22Rv1 (cell line): ENCODE measurements around the gene LBHD2.

Experiments
- H3K27ac ChIP-seq: fragments of 450-650 bp; 2 replicates; pipeline ENCODE4 v1.5.1; 2017
- CTCF ChIP-seq: fragments of 450-650 bp; IDR thresholded peaks from 2 replicates; pipeline ENCODE4 v1.5.1; 2017; ENCODE audit warnings: mild to moderate bottlenecking
- ZFX ChIP-seq: fragments of 450-650 bp; IDR thresholded peaks from 2 replicates; pipeline ENCODE4 v1.6.1; 2017; ENCODE audit warnings: antibody characterized with exemption, borderline replicate concordance

The LBHD2 gene

GRCh38 chr14:103074729-103075367 lies 9.2 kb upstream of the LBHD2 start:
- TF ChIP-seq ZFX = no peak
- TF ChIP-seq CTCF = no peak
- H3K27ac ChIP-seq = no peak overlapping the region

GRCh38 chr14:103078420-103078749 lies 5.6 kb upstream of the LBHD2 start:
- no peak for TF ChIP-seq ZFX
- peak; percentile 79 for TF ChIP-seq CTCF
- no peak overlapping the region for H3K27ac ChIP-seq

- TF ChIP-seq CTCF (no peak), ZFX (no peak)
- no peak overlapping the region for H3K27ac ChIP-seq
Measured at GRCh38 chr14:103078860-103079587, 5.0 kb upstream of the LBHD2 start.

- H3K27ac ChIP-seq = no peak overlapping the region
- TF ChIP-seq CTCF (no peak), ZFX (no peak)
Measured at GRCh38 chr14:103081951-103082350, 2.1 kb upstream of the LBHD2 start.

- no peak overlapping the region for H3K27ac ChIP-seq
- TF ChIP-seq CTCF (peak; percentile 80), ZFX (no peak)
Measured at GRCh38 chr14:103085106-103086091, 1.4 kb downstream of the LBHD2 start.

- TF ChIP-seq ZFX (no peak), CTCF (no peak)
- H3K27ac ChIP-seq = no peak overlapping the region
Measured at GRCh38 chr14:103086771-103087342, 2.8 kb downstream of the LBHD2 start.
